HK-2 (cell line): ENCODE data around the gene TSHZ2.
A peak's percentile ranks its signal among the peaks of the same experiment; 100 is the strongest.
"Not testable (repeated sequence)": the region's sequence is repeated elsewhere in the genome, so short reads cannot be mapped to it uniquely, and the experiment has no call there.

Experiments
- DNase-seq: peaks from one replicate; pipeline ENCODE4 v3.0.0-alpha.2; 2018; ENCODE audit not compliant: unreplicated experiment

The TSHZ2 gene

DNA sequence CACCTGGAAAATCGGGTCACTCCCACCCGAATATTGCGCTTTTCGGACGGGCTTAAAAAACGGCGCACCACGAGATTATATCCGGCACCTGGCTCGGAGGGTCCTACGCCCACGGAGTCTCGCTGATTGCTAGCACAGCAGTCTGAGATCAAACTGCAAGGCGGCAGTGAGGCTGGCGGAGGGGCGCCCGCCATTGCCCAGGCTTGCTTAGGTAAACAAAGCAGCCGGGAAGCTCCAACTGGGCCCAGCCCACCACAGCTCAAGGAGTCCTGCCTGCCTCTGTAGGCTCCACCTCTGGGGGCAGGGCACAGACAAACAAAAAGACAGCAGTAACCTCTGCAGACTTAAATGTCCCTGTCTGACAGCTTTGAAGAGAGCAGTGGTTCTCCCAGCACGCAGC, 531.9 kb downstream of the TSHZ2 start:
- DNase-seq: not testable (repeated sequence)

DNA sequence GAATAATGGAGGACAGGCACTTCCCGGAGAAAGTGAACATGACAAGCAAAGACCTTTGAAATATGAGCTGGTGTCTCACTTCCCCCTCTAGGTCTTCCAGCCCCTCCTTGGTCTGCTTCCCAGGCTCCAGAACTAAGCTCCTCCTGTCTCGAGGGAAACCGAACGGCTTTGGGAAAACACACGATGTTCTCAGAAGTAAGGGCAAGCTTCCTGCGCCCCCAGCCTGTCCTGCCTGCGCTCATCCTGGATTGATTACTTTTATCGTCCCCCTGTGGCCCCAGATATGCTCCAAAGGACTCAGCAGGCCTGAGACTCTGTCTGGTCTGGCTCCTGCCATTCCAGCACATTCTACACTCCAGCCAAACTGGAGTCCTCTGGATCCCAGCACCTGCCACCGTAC, 538.1 kb downstream of the TSHZ2 start:
- no peak for DNase-seq

DNA sequence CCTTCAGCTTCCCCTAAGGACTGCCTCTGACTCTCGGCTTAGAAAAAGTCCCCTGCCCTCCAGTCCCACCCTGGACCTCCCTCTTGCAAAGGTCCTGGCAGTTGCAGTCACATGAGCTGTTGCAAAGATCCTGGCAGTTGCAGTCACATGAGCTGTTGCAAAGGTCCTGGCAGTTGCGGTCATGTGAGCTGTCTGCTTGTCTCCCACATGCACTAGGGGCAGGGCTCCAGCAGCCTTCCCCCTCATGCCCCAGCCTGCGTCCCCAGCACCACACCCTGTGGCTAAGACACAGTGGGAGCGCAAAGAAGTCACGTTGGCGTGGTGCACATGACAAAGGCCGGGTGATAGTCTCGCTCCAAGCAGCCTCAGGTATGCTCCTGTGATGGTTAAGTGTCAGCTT, 538.5 kb downstream of the TSHZ2 start:
- no peak for DNase-seq

DNA sequence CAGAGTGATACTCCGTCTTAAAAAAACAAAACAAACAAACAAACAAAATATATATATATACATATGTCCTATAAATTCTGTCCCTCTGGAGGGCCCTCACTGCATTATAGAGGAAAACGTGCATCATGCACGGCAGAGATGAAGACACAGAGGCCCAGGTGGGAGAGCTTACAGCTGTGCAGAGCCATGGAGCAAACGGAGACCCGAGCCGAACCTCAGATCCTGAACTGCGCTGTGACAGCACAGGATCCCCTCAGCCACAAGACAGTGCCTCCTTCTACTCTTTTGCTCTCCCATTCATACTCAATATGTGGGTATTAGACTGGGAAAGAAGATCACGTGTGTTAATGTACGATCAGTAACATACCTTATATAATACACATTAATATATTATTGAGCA, 539.9 kb downstream of the TSHZ2 start:
- DNase-seq: no peak

DNA sequence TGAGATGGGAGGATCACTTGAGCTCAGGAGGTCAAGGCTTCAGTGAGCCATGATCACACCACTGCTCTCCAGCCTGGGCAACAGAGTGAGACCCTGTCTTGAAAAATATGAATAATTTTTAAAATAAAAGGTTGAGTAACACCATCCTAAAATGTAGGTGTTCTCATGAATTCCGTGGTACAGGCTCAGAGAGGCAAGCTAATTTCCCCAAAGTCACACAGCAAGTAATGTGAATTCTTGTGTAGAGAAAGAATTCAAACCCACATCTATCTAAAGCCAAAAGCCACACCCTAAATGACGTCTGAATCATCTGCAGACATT, 541.0 kb downstream of the TSHZ2 start:
- no peak for DNase-seq

DNA sequence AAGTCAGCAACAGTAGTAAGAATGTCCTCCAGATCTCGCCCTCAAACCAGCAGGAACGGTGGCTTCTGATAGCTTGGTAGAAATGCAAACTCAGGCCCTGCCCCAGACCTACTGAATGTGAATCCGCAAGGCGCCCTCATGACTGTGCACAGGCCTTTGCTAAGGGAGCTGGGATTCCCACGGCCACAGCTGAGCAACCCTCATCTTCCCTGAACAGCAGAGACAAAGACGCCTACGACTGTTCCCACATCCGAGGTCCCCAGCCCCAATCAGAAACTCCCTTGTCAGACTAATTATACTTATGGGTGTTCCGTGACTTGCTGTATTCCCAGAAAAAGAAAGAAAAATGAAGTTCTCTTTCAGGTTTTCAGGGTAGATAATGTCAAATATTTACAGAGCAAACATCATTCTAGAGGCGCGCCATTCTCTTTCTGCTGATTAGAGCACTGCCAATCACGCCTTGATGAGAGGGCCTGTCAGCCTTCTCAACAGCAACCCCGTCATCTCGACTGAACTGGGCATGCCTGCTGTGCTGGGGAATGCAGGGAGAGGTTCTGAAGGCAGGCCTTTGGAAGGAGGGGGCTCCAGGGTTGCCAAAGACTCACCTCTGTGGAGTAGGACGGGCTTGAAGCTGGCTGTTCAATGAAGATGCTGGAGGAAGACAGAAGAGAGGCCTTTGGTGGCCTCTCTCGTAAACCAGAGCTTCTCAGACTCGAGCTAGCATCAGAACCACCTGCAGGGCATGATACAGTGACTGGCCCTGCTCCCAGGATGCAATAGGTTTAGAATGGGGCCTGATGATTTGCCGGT, 541.5 kb downstream of the TSHZ2 start:
- DNase-seq: no peak

DNA sequence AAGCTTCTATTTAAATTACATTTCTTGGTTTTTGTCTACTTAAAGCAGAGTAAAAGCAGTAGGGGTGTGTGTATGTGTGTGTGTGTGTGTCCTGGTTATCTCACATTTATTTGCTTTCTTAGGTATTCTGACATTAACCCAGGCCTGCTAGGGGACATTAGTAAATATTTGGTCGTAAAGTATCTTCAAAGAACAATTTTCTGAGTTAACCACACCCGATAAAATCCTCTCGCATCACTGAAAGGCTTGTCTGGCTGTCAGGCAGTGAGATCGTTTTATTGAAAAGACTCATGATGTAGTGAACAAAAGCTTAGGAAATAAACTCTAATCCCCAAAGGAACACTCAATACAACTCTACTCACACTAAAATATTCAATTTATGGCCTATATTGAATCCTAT, 543.6 kb downstream of the TSHZ2 start:
- no peak for DNase-seq

DNA sequence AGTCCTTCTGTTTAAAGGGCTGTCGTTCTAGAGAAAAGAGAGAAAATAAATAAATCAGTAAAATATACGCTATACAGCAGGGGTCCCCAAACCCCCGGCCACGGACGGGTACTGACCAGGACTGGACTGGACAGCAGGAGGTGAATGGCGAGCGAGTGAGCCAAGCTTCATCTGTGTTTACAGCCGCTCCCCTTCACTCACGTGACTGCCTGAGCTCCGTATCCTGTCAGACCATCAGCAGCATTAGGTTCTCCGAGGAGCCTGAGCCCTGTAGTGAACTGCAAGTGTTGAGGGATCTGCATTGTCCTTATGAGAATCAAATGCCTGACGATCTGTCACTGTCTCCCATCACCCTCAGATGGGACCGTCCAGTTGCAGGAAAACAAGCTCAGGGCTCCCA, 545.0 kb downstream of the TSHZ2 start:
- no peak for DNase-seq

DNA sequence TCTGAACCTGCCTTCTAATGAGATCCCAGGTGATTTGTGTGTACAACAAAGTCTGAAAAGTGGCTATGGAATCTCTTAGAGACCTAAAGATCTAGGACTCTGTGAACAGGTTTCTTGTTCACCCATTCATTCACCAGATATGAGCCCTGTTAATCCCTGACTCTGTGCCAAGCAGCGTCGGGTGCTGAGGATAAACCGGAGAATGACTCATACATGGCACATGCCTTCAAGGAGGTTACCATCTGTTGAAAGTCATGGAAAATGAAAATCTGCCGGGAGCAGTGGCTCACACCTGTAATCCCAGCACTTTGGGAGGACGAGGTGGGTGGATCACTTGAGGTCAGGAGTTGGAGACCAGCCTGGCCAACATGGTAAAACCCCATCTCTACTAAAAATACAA, 549.3 kb downstream of the TSHZ2 start:
- peak; percentile 6 for DNase-seq

DNA sequence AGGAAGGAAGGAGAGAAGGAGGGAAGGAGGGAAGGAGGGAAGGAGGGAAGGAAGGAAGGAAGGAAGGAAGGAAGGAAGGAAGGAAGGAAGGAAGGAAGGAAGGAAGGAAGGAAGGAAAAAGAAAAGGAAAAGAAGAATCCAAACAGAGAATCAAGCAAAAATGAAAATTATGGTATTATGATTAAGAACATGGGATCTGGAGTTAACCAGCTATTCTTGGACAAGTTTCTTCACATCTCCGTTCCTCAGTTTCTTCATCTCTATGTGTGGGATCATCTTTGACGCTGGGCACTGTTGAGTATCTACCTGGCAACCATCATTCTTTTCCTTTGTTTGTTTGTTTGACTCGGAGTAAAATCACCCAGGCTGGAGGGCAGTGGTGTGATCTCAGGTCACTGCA, 549.9 kb downstream of the TSHZ2 start:
- DNase-seq: no peak

DNA sequence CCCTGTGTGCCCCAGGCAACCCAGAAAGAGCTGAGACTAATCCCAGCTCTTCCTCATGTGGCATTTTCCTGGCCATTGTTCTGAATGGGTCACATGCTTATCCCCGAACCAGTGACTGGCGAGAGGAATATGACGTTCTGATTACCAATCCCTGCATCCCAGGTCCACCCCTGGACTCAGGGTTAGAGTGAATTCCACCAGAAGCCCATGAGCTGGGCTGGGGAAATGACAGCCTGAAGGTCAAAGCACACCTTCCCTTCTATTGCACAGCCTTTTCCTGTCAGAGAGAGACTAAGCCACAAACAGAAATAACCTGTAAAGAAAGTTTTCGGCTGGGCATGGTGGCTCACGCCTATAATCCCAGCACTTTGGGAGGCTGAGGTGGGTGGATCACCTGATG, 550.5 kb downstream of the TSHZ2 start:
- no peak for DNase-seq

DNA sequence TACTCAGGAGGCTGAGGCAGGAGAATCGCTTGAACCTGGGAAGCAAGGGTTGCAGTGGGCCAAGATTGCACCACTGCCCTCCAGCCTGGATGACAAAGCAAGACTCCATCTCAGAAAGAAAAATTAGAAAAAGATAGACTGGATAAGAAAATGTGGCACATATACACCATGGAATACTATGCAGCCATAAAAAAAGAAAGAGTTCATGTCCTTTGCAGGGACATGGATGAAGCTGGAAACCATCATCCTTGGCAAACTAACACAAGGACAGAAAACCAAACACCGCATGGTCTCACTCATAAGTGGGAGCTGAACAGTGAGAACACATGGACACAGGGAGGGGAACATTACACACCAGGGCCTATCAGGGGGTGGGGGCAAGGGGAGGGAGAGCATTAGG, 551.5 kb downstream of the TSHZ2 start:
- DNase-seq: not testable (repeated sequence)

DNA sequence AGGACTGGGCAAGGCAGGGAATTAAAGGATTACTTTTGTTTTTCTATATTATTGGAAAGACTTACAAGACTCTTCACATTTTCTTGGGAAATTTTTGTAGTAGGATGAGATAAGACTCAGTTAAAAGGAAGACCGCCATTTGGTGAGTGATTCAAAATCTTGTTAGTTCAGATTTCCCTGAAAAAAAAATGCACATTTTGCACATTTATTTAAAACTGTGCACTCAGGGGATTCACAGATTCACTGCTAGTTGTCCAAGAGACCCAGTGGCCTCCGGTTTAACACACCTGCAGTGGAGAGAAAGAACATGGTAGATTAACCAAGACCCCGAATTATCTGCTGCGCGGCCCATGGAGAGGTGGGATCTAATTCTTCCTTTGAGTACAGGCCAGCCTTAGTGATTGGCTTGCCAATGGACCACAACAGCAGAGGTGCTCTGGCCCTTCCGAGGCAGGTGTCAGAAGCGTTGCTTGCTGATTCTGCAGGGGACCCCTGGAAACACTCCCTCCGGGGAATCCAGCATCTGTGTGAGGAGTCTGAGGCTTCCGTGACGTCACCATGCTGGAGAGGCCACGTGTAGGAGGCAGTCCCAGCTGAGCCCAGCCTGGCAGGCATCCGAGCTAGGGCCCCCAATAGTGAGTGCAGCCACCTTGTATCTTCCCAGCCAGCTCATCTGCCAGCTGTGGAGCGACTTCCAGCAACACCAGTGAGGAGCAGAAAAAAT, 552.6 kb downstream of the TSHZ2 start:
- no peak for DNase-seq

DNA sequence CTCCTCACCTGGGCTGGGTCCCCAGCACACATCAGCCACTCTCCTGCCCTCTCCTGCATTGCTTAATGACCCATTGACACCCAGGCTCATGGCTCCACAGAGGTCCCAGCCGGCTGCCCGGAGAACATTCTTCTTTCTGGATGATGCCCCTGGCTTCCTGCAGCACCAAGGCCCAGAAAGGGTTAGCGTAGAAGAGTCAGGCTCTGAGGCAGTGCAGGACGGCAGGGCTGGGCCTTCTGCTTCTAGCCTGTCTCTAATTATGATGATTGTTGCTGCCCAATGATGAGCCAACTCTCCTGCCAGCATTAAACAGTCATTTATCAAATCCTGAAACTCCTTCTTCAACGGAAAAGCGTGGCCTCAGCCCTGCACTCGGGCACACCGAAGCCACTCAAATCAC, 555.0 kb downstream of the TSHZ2 start:
- DNase-seq: no peak

DNA sequence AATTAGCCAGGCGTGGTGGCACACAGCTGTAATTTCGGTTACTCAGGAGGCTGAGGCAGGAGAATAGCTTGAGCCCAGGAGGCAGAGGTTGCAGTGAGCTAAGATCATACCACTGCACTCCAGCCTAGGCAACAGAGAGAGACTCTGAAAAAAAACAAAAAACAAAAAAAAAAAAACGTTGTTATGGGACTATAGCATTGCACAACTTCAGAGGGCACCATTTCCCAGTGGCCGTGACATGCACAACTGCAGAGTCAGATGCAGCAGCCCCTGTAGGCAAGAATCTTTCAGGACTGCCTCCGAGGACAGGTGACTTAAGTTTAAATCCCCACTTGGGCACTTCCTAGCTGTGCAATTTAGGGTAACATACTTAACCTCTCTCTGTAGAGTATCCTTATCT, 557.5 kb downstream of the TSHZ2 start:
- DNase-seq: no peak

DNA sequence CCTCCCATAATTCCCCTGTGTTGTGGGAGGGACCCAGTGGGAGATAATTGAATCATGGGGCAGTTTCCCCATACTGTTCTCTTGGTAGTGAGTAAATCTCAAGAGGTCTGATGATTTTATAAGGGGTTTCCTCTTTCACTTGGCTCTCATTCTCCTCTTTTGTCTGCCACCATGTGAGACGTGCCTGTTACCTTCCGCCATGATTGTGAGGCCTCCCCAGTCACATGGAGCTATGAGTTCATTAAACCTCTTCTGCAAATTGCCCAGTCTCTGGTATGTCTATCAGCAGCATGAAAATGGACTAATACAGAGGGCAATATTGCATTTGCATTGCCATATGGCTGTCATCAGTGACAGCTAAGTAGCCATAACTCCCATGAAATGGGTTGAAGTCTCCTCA, 558.3 kb downstream of the TSHZ2 start:
- no peak for DNase-seq

DNA sequence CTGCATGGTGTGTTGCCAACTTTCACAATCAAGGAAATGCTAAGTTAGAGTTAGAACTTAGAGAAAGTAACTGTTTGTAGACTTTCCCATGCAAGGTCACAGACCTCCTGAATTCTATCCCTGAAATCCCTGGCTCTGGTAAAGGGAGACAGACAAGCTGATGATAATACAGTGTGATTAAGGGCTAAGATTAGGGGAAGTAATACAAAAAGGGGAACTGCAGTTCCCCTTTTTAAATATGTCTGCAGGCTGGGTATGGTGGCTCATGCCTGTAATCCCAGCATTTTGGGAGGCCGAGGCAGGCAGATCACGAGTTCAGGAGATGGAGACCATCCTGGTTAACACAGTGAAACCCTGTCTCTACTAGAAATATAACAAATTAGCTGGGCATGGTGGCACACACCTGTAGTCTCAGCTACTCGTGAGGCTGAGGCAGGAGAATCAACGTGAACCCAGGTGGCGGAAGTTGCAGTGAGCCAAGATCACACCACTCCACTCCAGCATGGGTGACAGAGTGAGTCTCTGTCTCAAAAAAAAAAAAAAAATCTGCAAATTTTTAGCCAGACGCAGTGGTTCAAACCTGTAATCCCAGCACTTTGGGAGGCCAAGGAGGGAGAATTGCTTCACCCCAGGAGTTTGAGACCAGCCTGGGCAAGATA, 560.6 kb downstream of the TSHZ2 start:
- DNase-seq: not testable (repeated sequence)

DNA sequence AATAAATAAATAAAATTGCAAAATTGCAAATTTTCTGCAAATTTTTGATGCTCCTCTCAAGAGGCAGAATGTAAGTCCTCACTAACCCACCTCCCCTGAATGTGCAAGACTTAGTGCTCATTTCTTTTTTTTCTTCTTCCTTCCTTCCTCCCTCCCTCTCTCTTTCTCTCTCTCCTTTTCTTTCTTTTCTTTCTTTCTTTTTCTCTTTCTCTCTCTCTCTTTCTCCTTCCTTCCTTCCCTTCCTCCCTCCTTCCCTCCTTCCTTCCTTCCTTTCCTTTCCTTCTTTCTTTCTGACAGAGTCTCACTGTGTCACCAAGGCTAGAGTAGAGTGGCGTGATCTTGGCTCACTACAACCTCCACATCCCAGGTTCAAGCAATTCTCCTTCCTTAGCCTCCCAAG, 561.3 kb downstream of the TSHZ2 start:
- DNase-seq: no peak

DNA sequence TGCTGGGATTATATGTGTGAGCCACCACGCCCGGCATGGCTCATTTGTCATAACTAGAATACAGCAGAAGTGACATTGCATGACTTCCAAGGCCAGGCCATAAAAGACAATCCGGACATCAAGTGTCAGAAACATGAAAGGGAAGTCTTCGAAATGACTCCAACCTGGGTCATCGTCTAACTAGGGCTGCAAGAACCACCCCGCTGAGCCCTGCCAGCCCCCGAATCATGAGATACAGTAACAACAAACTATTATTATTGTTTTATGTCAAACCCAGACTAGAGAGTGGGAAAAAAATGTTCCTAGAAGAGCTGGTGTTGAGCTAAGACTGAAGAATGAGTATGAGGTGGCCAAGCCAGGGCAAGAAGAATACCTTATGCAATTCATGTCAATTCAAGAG, 561.9 kb downstream of the TSHZ2 start:
- DNase-seq: no peak

DNA sequence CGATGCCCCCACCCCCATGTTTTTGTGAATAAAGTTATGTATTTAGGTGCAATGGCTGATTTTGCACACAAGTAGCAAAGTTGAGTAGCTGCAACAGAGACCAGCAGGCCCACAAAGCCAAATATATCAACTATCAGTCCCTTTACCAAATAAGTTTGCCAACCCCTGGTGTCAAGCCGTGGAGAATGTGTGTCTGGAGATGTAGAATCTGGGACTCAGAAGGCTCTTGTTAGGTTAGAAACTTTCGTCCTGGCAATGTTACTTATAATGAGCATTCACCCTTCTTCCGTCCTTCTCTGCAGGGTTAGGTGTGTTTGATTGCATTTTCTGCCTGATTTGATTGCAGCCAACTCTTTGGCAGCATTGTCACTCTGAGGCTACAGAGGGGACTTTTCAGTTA, 563.7 kb downstream of the TSHZ2 start:
- no peak for DNase-seq

DNA sequence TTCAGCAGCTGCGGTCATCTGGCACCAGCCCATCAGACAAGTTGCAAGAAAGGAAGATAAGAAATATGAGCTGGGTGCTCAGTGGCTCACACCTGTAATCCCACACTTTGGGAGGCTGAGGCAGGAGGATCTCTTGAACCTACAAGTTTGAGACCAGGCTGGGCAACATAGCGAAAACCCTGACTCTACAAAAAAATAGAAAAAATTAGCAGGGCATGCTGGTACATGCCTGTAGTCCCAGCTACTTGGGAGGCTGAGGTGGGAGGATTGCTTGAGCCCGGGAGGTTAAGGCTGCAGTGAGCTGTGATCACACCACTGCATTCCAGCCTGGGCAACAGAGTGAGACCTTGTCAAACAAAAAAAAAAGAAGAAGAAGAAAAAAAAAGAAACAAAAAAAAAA, 564.2 kb downstream of the TSHZ2 start:
- not testable (repeated sequence) for DNase-seq

DNA sequence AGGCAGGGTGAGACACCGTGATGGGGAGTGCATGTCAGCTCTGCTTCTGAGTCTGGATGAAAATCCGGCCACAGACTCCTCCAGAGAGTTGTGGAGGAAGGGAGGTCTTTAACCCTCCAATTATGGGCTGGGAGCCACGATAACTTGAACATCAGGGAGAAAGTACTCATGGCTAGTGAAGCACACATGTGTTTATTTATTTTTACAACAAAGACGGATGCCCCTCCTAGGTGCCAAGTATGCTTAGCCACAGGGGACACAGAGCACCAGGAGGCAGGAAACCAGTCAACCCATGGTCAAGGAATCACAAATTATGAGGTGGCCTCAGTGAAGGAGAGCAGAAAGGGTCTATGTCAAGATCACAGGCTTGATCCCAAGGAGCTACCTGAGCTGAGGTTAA, 567.4 kb downstream of the TSHZ2 start:
- DNase-seq: no peak
